Vagina (tissue), 2 donors: ENCODE data around the gene PCSK2.

Experiments
- POLR2A ChIP-seq, 2 donors: fragments of 450-650 bp; IDR thresholded peaks; one replicate each; pipeline ENCODE4 v1.6.1; 2017; ENCODE audit warnings: antibody characterized with exemption in 2 of 2, mild to moderate bottlenecking in 2 of 2, moderate library complexity in 2 of 2
- POLR2AphosphoS5 ChIP-seq, 2 donors: sonication (generic); formaldehyde crosslinking; IDR thresholded peaks; one replicate each; pipeline ENCODE4 v1.9.0; 2017; ENCODE audit warnings: antibody characterized with exemption in 2 of 2, mild to moderate bottlenecking in 2 of 2, low read depth in 1 of 2; ENCODE audit not compliant: insufficient read depth in 1 of 2
- TF ChIP-seq, protein P1 (sequence below), 3 experiments: fragments of 450-650 bp in 2 of 3; fragments of 200-600 bp in 1 of 3; sonication (generic) in 1 of 3; IDR thresholded peaks; one replicate each; pipeline ENCODE4 v1.5.1; 2017 to 2019; ENCODE audit warnings: antibody characterized with exemption in 3 of 3, mild to moderate bottlenecking in 2 of 3, moderate library complexity in 2 of 3

DNA sequence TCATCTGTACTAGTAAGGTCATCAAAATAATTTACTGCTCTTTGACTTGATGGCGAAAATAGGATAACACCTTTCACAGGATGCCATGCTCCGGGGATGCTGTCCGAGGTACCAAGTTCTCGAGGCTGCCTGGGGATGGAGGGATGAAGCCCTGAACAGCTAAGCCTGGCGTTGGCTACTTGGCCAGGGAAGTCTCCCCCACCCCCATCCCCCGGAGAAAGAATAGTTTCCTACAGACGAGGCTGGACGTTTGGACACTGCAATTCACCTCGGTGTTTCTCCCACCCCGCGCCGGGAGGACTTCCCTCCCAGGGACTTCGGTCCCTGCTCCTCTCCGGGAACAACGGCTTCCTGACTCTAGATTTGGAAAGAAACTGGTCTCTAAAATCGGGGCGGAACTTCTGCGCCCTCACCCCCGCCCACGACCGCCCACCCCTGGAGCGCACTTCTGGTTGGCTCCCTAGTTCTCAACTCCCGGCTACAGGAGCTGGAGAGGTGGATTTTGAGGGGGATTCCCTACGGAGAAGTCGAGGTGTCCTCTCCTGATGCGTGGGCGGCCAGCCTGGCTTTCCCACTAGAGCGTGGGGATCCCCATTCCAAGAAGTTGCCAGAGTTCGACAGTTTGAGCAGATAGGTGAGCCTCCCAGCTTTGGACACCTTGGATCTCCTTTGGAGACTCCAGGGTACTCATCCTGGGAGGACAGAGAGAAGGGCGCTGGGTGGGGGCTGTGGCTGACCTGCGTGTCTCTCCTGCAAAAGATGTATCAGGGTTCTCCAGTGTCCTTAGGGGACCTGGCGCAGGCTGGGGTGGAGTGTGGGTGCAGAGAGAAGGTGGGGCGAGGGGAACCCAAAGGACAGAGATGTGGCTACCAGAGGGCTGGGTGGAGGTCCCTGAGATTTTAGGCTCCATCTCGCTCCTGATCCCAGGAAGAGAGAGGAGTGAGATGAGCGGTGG lies 1.1 kb downstream of the PCSK2 start:
- TF ChIP-seq, protein P1, sequence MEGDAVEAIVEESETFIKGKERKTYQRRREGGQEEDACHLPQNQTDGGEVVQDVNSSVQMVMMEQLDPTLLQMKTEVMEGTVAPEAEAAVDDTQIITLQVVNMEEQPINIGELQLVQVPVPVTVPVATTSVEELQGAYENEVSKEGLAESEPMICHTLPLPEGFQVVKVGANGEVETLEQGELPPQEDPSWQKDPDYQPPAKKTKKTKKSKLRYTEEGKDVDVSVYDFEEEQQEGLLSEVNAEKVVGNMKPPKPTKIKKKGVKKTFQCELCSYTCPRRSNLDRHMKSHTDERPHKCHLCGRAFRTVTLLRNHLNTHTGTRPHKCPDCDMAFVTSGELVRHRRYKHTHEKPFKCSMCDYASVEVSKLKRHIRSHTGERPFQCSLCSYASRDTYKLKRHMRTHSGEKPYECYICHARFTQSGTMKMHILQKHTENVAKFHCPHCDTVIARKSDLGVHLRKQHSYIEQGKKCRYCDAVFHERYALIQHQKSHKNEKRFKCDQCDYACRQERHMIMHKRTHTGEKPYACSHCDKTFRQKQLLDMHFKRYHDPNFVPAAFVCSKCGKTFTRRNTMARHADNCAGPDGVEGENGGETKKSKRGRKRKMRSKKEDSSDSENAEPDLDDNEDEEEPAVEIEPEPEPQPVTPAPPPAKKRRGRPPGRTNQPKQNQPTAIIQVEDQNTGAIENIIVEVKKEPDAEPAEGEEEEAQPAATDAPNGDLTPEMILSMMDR (IDR thresholded peaks at IDR 0.05) = no peak
- TF ChIP-seq POLR2AphosphoS5 (IDR thresholded peaks at IDR 0.05; ENCODE audit: insufficient read depth in 1 of 2, low read depth in 1 of 2) = no peak
- TF ChIP-seq POLR2A (IDR thresholded peaks at IDR 0.05) = no peak
